Subcutaneous adipose tissue (tissue), 4 donors: Measurements from ENCODE around the gene LBR. TPM values are rescaled to one million over a fixed set of nuclear protein-coding genes. Genes with fewer than 3 reads are reported as not detected.

Experiments used
- CTCF ChIP-seq: fragments of 450-650 bp; IDR thresholded peaks from one replicate; pipeline ENCODE4 v1.5.1; 2016; ENCODE audit warnings: low read depth, mild to moderate bottlenecking, control low read depth, antibody characterized with exemption, moderate library complexity
- total RNA-seq, 4 donors: library from RNA; depleted of rRNA; stranded (reverse); fragments of >200 nt; gene quantifications; one replicate each; pipeline ENCODE4 v1.1.0, GENCODE V29; 2016

Gene LBR
- total RNA-seq: 10 to 100 TPM; 24.9 to 56.4 (median 46.2) TPM

DNA sequence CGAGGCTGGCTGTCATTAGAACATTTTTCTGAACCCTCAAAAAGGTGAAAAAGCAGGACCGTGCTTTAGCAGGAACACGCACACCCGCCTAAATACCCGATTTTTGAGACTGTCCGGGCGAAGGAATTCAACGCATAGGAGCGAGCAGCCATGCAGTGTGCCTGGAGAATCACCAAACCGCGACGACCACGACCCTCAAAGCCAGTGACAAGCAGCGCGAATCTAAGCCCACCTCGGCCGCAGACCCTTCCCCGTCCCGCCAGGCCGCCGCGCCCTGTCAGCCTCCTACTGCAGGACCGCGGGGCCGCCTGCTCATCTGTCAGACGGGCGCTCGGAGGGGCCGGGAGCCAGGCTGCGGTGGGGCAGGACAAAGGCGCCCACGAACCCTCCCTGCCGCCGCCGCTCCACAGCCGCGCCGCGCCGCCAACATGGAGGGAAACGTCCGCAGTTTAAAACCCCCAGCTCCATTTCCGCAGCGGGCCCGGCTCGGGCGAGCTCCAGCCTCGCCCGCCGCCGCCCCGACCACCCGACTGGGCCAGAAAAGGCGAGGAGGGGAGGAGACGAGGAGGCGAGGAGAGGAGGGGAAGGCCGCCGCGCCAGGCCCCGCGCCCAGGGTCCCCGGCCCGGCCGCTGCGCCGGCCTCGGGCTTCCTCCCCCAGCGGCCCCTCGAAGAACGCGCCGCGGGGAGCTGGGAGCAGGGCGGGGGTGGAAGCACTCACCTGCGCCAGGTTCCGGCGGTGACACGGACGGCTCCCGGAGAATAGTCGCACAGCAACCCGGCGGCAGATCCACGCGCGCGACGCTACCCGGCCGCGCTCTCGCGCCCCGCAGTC lies at the start of gene LBR:
Gene LBR, minus strand, starts transcription at position 804 of the 833 bp plus-strand sequence. CDS start 3,963 bp downstream, outside the sequence.
- TF ChIP-seq CTCF: no peak

- TF ChIP-seq CTCF: no peak
These were observed 49.6 kb upstream of the LBR start for GRCh38 chr1:225477296-225477911.

- no peak for TF ChIP-seq CTCF
These were observed 48.7 kb upstream of the LBR start for GRCh38 chr1:225476538-225476988.

DNA sequence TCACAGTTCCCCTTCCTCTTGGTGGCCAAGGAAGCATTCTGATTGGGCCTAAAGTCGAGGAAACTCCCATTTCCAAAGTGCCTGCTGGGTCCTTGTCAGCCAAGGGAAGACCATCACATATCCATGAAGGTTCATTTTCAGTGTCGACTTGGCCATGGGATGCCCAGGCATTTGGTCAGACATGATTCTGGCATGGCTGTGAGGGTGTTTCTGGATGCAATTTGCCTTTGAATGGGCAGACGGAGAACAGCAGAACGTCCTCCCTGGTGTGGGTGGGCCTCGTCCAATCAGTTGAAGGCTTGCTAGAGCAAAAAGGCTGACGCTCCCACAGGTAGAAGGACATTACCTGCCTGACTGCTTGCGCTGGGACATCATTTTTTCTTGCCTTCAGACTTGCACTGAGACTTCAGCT lies 48.3 kb upstream of the LBR start:
- no peak for TF ChIP-seq CTCF

- no peak for TF ChIP-seq CTCF
These were observed 47.4 kb upstream of the LBR start for GRCh38 chr1:225474986-225475820.

DNA sequence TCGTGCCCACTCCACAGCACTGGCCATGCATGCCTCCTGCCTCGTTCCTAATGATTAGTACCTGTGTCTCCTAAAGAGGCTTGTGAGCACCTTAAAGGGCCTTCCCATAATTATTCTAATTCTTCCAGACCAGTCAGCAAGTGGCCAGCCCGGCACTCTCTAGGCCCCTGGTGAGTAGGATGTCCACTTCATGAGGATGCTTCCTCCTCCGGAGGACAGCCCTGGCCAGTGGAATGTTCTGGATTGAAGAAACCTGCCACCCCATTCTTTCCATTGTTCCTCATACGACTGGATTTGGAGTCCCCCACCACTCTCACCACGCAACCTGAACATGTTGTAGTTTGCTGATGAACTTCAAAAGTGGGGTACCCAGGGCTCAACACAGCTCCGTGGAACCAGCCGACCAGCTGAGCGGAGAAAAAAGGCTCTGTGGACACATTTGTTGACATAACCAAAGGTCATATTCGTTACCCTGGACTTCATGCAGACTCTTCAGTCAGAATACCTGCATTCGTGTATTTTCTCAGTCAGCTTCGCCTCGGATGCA lies 46.7 kb upstream of the LBR start:
- no peak for TF ChIP-seq CTCF
